HepG2 (cell line): ENCODE results near the gene APCDD1L. TPM values are rescaled to one million over a fixed set of nuclear protein-coding genes. Genes with fewer than 3 reads are reported as not detected.
A peak's percentile ranks its signal among the peaks of the same experiment; 100 is the strongest.
"Not testable (repeated sequence)": the region's sequence is repeated elsewhere in the genome, so short reads cannot be mapped to it uniquely, and the experiment has no call there.

Source experiments
- ATAC-seq: fragments of 200-7000 bp; cut with Tn5 transposase; 3 replicates; pipeline ENCODE4 v1.9.1; 2020; ENCODE audit warnings: mild to moderate bottlenecking, moderate library complexity
- BruUV-seq: library from RNA; stranded (reverse); fragments of 400-500 nt; replicated peaks from 2 replicates; lab custom pipeline; 2021; lab: Mats Ljungman, UMichigan
- CTCF ChIA-PET: fragments of 300-600 bp; formaldehyde crosslinking; extraction: SDS; loops from one replicate; lab custom pipeline; 2021; ENCODE audit warnings: low total read pairs, inconsistent platforms, low intra/inter-chr PET ratio; lab: Yijun Ruan, JAX
- POLR2A ChIA-PET: fragments of 350-600 bp; sonication (Branson Sonifier 250); formaldehyde crosslinking; loops from one replicate; lab custom pipeline; 2020; ENCODE audit warnings: antibody characterized with exemption, inconsistent platforms; lab: Yijun Ruan, JAX
- DNase-seq: peaks from one replicate; pipeline ENCODE4 v3.0.0-alpha.2; 2015; ENCODE audit warnings: low spot score
- FAIRE-seq: peaks from 3 replicates; lab custom pipeline; 2011; peaks lifted over from hg19 to GRCh38; lab: Jason Lieb, UNC
- H2AFZ ChIP-seq: one replicate; pipeline ENCODE4 v1.6.1; 2011; ENCODE audit warnings: low read length, inconsistent platforms
- H3K27ac ChIP-seq: fragments of 300-600 bp; 3 replicates; pipeline ENCODE4 v1.8.0; 2011; ENCODE audit warnings: mixed run types, mild to moderate bottlenecking, mixed read lengths, low read length, inconsistent platforms; ENCODE audit not compliant: insufficient read depth; ENCODE audit errors: extremely low read length
- H3K27me3 ChIP-seq, 2 experiments: fragments of 200-600 bp in 1 of 2; 2 replicates in 1 of 2; 3 replicates in 1 of 2; pipeline versions ENCODE4 v1.6.0 to v1.8.0; 2011; ENCODE audit warnings: low read length in 2 of 2, mild to moderate bottlenecking in 2 of 2, moderate library complexity in 2 of 2, inconsistent platforms in 1 of 2; ENCODE audit not compliant: insufficient read depth in 2 of 2, control insufficient read depth in 1 of 2
- H3K36me3 ChIP-seq, 2 experiments: fragments of 200-600 bp in 1 of 2; replicated peaks in 1 of 2; 2 replicates in 1 of 2; 3 replicates in 1 of 2; pipeline versions ENCODE4 v1.5.1 to v1.8.0; 2011; ENCODE audit warnings: low read length in 2 of 2, inconsistent platforms in 1 of 2; ENCODE audit not compliant: insufficient read depth in 2 of 2, control insufficient read depth in 1 of 2
- H3K4me1 ChIP-seq: 2 replicates; pipeline ENCODE4 v1.5.1; 2012; ENCODE audit warnings: low read length, inconsistent platforms; ENCODE audit not compliant: insufficient read depth
- H3K4me2 ChIP-seq: 2 replicates; pipeline ENCODE4 v1.6.0; 2011; ENCODE audit warnings: low read depth, low read length, inconsistent platforms
- H3K4me3 ChIP-seq, 3 experiments: fragments of 200-600 bp in 1 of 3; sonication (generic), shearing (Covaris generic) in 1 of 3; replicated peaks in 1 of 3; 2 replicates each; pipeline ENCODE4 v1.5.1; 2011 to 2016; ENCODE audit warnings: low read length in 3 of 3, inconsistent platforms in 2 of 3, low read depth in 2 of 3, mild to moderate bottlenecking in 2 of 3, control low read depth in 1 of 3, mixed read lengths in 1 of 3; ENCODE audit not compliant: insufficient read depth in 1 of 3
- H3K79me2 ChIP-seq: one replicate; pipeline ENCODE4 v1.6.1; 2011; ENCODE audit warnings: low read length, inconsistent platforms; ENCODE audit not compliant: insufficient read depth
- H3K9ac ChIP-seq: 2 replicates; pipeline ENCODE4 v1.6.0; 2011; ENCODE audit warnings: mild to moderate bottlenecking, low read depth, low read length, inconsistent platforms; ENCODE audit not compliant: insufficient read depth
- H3K9me3 ChIP-seq: 2 replicates; pipeline ENCODE4 v1.5.1; 2012; ENCODE audit warnings: mild to moderate bottlenecking, low read length
- H4K20me1 ChIP-seq: 2 replicates; pipeline ENCODE4 v1.6.0; 2011; ENCODE audit warnings: inconsistent platforms, mild to moderate bottlenecking, low read length, moderate library complexity; ENCODE audit not compliant: insufficient read depth
- RBAK ChIP-seq: sonication (generic); formaldehyde crosslinking; IDR thresholded peaks from 2 replicates; pipeline ENCODE4 v1.5.1; 2020; ENCODE audit warnings: mild to moderate bottlenecking, missing genetic modification reagents
- ZNF687 ChIP-seq: sonication (generic); formaldehyde crosslinking; IDR thresholded peaks from 2 replicates; pipeline ENCODE4 v1.5.1; 2020; ENCODE audit warnings: mild to moderate bottlenecking, missing genetic modification reagents, moderate library complexity
- WGBS: methylation state at CpG from one replicate; pipeline ENCODE4 v1.1.6; 2017; ENCODE audit warnings: low lambda C conversion rate; 5-methylcytosine and 5-hydroxymethylcytosine counted together
- in situ Hi-C: cut with HindIII; loops from 2 replicates; pipeline ENCODE4 v1.10.0; 2017; ENCODE audit warnings: low pct_unique_long_range_greater_than_20kb; ENCODE audit not compliant: extremely low pct_ligation_motif_present
- intact Hi-C: fragments of 100-400 bp; cut with micrococcal nuclease; formaldehyde crosslinking; loops from one replicate; pipeline ENCODE4 v1.10.0; 2022; ENCODE audit not compliant: unreplicated experiment
- polyA plus RNA-seq, 8 experiments: library from polyadenylated mRNA; depleted of rRNA in 3 of 8; stranded (reverse) in 7 of 8; unstranded in 1 of 8; fragments of >200 nt; fragmentation: Illumina TruSeq in 4 of 8; extraction: Trizol in 4 of 8; gene quantifications; 2 replicates each; pipeline versions ENCODE4 v1.2.1 to v1.2.3, GENCODE V29; 2011 to 2016; ENCODE audit warnings: low read depth in 4 of 8, missing spikeins in 1 of 8, mixed read lengths in 1 of 8; ENCODE audit not compliant: insufficient read depth in 1 of 8
- total RNA-seq, 5 experiments: library from RNA; depleted of rRNA; stranded (reverse); fragments of >200 nt; fragmentation: Illumina TruSeq; extraction: Trizol; gene quantifications; 2 replicates each; pipeline ENCODE4 v1.2.3, GENCODE V29; 2016; ENCODE audit warnings: low read depth in 1 of 5

Gene APCDD1L
- total and polyA plus RNA-seq, 2 of the 13 experiments (the other 11 are each of a cell fraction or from before 2014, with no cell fraction given): not detected

DNA sequence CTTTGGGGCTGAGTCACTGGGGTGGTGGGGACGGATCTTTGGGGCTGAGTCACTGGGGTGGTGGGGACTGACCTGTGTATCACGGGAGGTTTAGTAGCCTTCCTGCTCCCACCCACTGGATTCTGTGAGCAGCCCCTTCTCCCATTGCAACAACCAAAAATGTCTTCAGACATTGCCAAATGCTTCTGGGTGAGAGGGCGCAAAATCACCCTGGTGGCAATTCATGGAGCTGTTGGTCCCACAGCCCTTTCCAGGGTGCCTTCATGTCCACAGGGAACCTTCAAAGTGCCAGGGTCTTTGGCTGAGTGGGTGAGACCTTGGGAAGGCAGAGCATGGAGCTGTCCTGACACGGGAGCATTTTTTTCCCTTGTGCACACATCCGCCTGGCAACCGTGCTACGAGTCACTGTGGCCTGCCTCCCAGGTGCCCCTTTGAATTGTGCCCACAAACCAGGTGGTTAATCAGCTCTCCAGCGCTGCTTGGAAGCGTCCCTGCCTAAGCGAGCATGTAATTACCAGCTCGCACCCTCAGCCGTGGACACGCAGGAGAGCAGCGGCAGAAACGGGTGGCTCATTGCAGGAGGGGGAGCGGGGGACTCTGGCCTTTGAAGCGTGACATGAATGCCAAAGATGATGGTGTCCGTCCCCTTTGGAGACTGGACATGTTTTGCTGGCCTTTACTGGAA, 27.4 kb upstream of the APCDD1L start (continued):
- TF ChIP-seq ZNF687: 0 out of 2 replicates have a peak, but pooled peaks have one; percentile 11
- TF ChIP-seq RBAK (CRISPR knock-in tag): no peak

GRCh38 chr20:58542034-58542410, 26.8 kb upstream of the APCDD1L start:
- in situ Hi-C loops, H4K20me1 ChIP-seq, POLR2A ChIA-PET, H3K79me2 ChIP-seq, ATAC-seq, intact Hi-C loops, H3K4me1 ChIP-seq, H3K4me2 ChIP-seq, H3K4me3 ChIP-seq, CTCF ChIA-PET, BruUV-seq, H3K36me3 ChIP-seq, DNase-seq, H3K27ac ChIP-seq, H3K9me3 ChIP-seq, FAIRE-seq, H2AFZ ChIP-seq, H3K9ac ChIP-seq: not testable (repeated sequence)
- peaks cover 7 to 51% of the 10 kb centered on the region in 2 experiments for H3K27me3 ChIP-seq
- 12% methylated on average over 3 of the region's 6 CpGs for WGBS
